OCI-LY1 (cell line): ENCODE results near the gene RASGEF1B.

Experiments used
- EZH2 ChIP-seq: fragments of 200-600 bp; sonication (generic), shearing (Covaris generic); IDR thresholded peaks from 2 replicates; pipeline ENCODE4 v1.8.0; 2017; ENCODE audit warnings: borderline replicate concordance, mixed run types, mild to moderate bottlenecking, antibody characterized with exemption, low read length, moderate library complexity, mixed read lengths
- TF ChIP-seq, protein P1 (sequence below): fragments of 200-600 bp; sonication (generic), shearing (Covaris generic); IDR thresholded peaks from 2 replicates; pipeline ENCODE4 v1.5.1; 2017; ENCODE audit warnings: mild to moderate bottlenecking, antibody characterized with exemption, low read length, moderate library complexity, mixed read lengths

DNA sequence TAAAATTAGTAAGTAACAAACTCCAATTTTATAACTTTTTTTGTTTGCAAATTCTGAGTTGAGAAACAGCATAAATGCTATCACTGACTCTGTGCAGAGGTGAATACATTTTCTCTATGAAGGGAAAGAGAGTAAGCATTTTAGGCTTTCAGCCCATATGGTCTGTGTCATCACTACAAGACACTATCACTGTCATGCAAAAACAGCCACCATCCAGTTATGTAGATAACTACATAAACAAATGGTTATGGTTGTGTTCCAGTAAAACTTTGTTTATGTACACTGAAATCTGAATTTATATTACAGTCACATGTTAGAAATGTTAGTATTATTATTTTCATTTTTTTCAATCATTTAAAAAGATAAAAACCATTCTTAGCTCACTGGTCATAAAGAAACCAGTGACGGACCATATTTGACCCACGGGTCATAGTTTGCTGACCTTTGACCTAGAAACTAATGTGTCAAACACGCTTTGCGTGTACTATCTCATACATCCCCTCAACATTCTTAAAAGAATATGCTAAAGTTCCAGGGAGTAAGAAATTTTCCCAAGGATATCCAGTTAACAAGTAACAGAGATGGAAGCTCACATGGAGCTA, 29.1 kb downstream of the RASGEF1B start:
- TF ChIP-seq, protein P1, sequence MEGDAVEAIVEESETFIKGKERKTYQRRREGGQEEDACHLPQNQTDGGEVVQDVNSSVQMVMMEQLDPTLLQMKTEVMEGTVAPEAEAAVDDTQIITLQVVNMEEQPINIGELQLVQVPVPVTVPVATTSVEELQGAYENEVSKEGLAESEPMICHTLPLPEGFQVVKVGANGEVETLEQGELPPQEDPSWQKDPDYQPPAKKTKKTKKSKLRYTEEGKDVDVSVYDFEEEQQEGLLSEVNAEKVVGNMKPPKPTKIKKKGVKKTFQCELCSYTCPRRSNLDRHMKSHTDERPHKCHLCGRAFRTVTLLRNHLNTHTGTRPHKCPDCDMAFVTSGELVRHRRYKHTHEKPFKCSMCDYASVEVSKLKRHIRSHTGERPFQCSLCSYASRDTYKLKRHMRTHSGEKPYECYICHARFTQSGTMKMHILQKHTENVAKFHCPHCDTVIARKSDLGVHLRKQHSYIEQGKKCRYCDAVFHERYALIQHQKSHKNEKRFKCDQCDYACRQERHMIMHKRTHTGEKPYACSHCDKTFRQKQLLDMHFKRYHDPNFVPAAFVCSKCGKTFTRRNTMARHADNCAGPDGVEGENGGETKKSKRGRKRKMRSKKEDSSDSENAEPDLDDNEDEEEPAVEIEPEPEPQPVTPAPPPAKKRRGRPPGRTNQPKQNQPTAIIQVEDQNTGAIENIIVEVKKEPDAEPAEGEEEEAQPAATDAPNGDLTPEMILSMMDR: no peak
- no peak for TF ChIP-seq EZH2
